Keratinocyte (primary cell): Measurements from ENCODE around the gene ENGASE. TPM values are rescaled to one million over a fixed set of nuclear protein-coding genes. Genes with fewer than 3 reads are reported as not detected.

Experiments
- DNase-seq: peaks from one replicate; pipeline ENCODE4 v3.0.0-alpha.2; 2011; ENCODE audit warnings: low read depth, missing footprints, low spot score
- FAIRE-seq: peaks from 2 replicates; lab custom pipeline; 2011; peaks lifted over from hg19 to GRCh38; lab: Jason Lieb, UNC
- H2AFZ ChIP-seq: 2 replicates; pipeline ENCODE4 v1.6.0; 2012; ENCODE audit warnings: low read length, control low read depth, inconsistent platforms; ENCODE audit not compliant: control insufficient read depth
- H3K27ac ChIP-seq: 2 replicates; pipeline ENCODE4 v1.5.1; 2011; ENCODE audit warnings: low read length; ENCODE audit not compliant: control insufficient read depth, insufficient read depth
- H3K27me3 ChIP-seq: 3 replicates; pipeline ENCODE4 v1.6.0; 2011; ENCODE audit warnings: low read length; ENCODE audit not compliant: control insufficient read depth, insufficient read depth; ENCODE audit errors: extremely low read depth
- H3K36me3 ChIP-seq, 2 experiments: 2 replicates in 1 of 2; 3 replicates in 1 of 2; pipeline ENCODE4 v1.5.1; 2011; ENCODE audit warnings: low read length in 2 of 2, mild to moderate bottlenecking in 1 of 2; ENCODE audit not compliant: control insufficient read depth in 2 of 2, insufficient read depth in 2 of 2; ENCODE audit errors: extremely low read depth in 1 of 2
- H3K4me1 ChIP-seq: 3 replicates; pipeline ENCODE4 v1.5.1; 2011; ENCODE audit warnings: low read length; ENCODE audit not compliant: control insufficient read depth, insufficient read depth; ENCODE audit errors: extremely low read depth
- H3K4me2 ChIP-seq: 3 replicates; pipeline ENCODE4 v1.6.0; 2011; ENCODE audit warnings: low read depth, low read length; ENCODE audit not compliant: control insufficient read depth, insufficient read depth; ENCODE audit errors: extremely low read depth
- H3K4me3 ChIP-seq, 3 experiments: fragments of 200-600 bp in 1 of 3; sonication (generic) in 1 of 3; 2 replicates in 2 of 3; 3 replicates in 1 of 3; pipeline ENCODE4 v1.5.1; 2011 to 2016; ENCODE audit warnings: low read length in 3 of 3, mild to moderate bottlenecking in 3 of 3, control low read depth in 2 of 3, inconsistent platforms in 1 of 3, low read depth in 1 of 3, mixed read lengths in 1 of 3, mixed run types in 1 of 3, moderate library complexity in 1 of 3; ENCODE audit not compliant: control insufficient read depth in 2 of 3, insufficient read depth in 2 of 3; ENCODE audit errors: extremely low read depth in 1 of 3
- H3K79me2 ChIP-seq: 2 replicates; pipeline ENCODE4 v1.6.0; 2012; ENCODE audit warnings: low read length; ENCODE audit not compliant: control insufficient read depth, insufficient read depth
- H3K9ac ChIP-seq: 3 replicates; pipeline ENCODE4 v1.6.0; 2011; ENCODE audit warnings: low read length; ENCODE audit not compliant: control insufficient read depth, insufficient read depth; ENCODE audit errors: extremely low read depth
- H3K9me1 ChIP-seq: 3 replicates; pipeline ENCODE4 v1.6.0; 2011; ENCODE audit warnings: low read length; ENCODE audit not compliant: control insufficient read depth, insufficient read depth; ENCODE audit errors: extremely low read depth
- H3K9me3 ChIP-seq: 2 replicates; pipeline ENCODE4 v1.5.1; 2012; ENCODE audit warnings: low read depth, low read length; ENCODE audit not compliant: control insufficient read depth
- H4K20me1 ChIP-seq: 3 replicates; pipeline ENCODE4 v1.6.0; 2011; ENCODE audit warnings: low read length; ENCODE audit not compliant: control insufficient read depth, insufficient read depth; ENCODE audit errors: extremely low read depth
- EZH2 ChIP-seq: IDR thresholded peaks from one replicate; pipeline ENCODE4 v1.6.1; 2012; ENCODE audit warnings: inconsistent platforms, mild to moderate bottlenecking, low read length, moderate library complexity
- dilution Hi-C: fragments of 300-500 bp; cut with MboI; formaldehyde crosslinking; loops from one replicate; pipeline ENCODE4 v1.7.0; 2020; ENCODE audit warnings: low sequenced_read_pairs; ENCODE audit not compliant: extremely low pct_ligation_motif_present
- polyA plus RNA-seq, 5 experiments: library from polyadenylated mRNA; depleted of rRNA in 3 of 5; stranded (reverse) in 3 of 5; stranded (forward) in 1 of 5; unstranded in 1 of 5; fragments of >200 nt; gene quantifications; 1 replicate in 1 of 5; 2 replicates in 3 of 5; 3 replicates in 1 of 5; pipeline versions ENCODE4 v1.2.1 to v1.2.3, GENCODE V29; 2011 to 2012; ENCODE audit warnings: missing spikeins in 2 of 5, low read depth in 1 of 5, low replicate concordance in 1 of 5
- TF ChIP-seq, protein P1 (sequence below), 3 experiments: IDR thresholded peaks in 1 of 3; conservative IDR thresholded peaks in 1 of 3; optimal IDR thresholded peaks in 1 of 3; 2 replicates in 2 of 3; 3 replicates in 1 of 3; pipeline versions ENCODE3 to v1.5.1; 2011; ENCODE audit warnings: low read length in 3 of 3, mild to moderate bottlenecking in 3 of 3, moderate library complexity in 2 of 3, control low read depth in 1 of 3, inconsistent platforms in 1 of 3; ENCODE audit not compliant: insufficient read depth in 2 of 3; ENCODE audit errors: extremely low read depth in 1 of 3

The ENGASE gene
- polyA plus RNA-seq, 1 donor (not counting 4 experiments of a cell fraction or from before 2014, with no cell fraction given) = 6.6 TPM

- Histone ChIP-seq H3K9ac (no peak overlapping the region), H4K20me1 (no peaks in the 10 kb centered on the region), H3K4me3 (no peak overlapping the region), H3K4me2 (no peak overlapping the region), H3K4me1 (no peaks in the 10 kb centered on the region), H3K79me2 (no peaks in the 10 kb centered on the region), H3K9me1 (no peaks in the 10 kb centered on the region), H3K9me3 (no peaks in the 10 kb centered on the region), H3K27me3 (peaks cover 80% of the 10 kb centered on the region), H3K36me3 (no peaks in the 10 kb centered on the region), H3K27ac (no peak overlapping the region), H2AFZ (no peak overlapping the region)
- dilution Hi-C loops = no loop called here
- FAIRE-seq (no peak), DNase-seq (no peak)
- TF ChIP-seq EZH2 = no peak
- TF ChIP-seq, protein P1, sequence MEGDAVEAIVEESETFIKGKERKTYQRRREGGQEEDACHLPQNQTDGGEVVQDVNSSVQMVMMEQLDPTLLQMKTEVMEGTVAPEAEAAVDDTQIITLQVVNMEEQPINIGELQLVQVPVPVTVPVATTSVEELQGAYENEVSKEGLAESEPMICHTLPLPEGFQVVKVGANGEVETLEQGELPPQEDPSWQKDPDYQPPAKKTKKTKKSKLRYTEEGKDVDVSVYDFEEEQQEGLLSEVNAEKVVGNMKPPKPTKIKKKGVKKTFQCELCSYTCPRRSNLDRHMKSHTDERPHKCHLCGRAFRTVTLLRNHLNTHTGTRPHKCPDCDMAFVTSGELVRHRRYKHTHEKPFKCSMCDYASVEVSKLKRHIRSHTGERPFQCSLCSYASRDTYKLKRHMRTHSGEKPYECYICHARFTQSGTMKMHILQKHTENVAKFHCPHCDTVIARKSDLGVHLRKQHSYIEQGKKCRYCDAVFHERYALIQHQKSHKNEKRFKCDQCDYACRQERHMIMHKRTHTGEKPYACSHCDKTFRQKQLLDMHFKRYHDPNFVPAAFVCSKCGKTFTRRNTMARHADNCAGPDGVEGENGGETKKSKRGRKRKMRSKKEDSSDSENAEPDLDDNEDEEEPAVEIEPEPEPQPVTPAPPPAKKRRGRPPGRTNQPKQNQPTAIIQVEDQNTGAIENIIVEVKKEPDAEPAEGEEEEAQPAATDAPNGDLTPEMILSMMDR (optimal IDR thresholded peaks at IDR 0.05 in 1 of 3, IDR thresholded peaks at IDR 0.05 in 1 of 3, conservative IDR thresholded peaks at IDR 0.05 in 1 of 3; ENCODE audit: extremely low read depth in 1 of 3, insufficient read depth in 2 of 3, low read length in 3 of 3) = no peak
Observed at GRCh38 chr17:79097226-79098055, 22.8 kb downstream of the ENGASE start.

DNA sequence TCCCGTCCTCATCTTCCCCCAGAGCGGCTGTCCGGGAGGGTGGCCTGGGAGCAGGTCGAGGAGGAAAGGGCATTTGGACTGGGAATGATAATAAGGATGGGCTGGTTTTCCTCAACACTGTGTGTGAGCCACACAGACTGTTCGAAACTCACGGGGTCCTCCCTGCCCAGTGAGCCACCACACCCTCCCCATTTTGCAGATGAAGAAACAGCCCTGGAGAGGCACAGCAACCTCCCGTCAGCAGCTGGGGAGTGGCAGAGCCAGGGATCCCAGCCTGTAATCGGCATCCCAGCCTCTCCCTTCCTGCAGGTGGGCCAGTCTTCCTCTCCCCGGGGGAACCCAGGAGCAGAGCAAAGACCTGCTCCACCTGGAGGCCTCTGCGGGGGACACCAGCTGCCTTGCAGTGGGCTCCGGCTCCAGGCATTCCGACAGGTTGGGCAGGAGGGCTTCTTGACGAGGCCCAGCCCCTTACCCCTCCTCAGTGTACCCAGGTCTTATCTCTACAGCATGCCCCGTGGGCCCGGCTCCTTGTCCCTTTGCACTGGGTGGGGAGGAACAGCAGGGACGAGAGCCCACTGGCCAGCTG is 23.8 kb downstream of the ENGASE start:
- H2AFZ ChIP-seq = no peak overlapping the region

More for the DNA sequence above, 23.8 kb downstream of the ENGASE start:
- no peaks in the 10 kb centered on the region for H3K4me1 ChIP-seq
- no peaks in the 10 kb centered on the region for H3K9me3 ChIP-seq
- no peak overlapping the region for H3K27ac ChIP-seq
- H3K9ac ChIP-seq = no peak overlapping the region
- H3K4me3 ChIP-seq = no peak overlapping the region
- H3K9me1 ChIP-seq = no peaks in the 10 kb centered on the region
- dilution Hi-C loops = no loop called here
- FAIRE-seq = no peak
- DNase-seq = no peak
- H3K36me3 ChIP-seq = no peaks in the 10 kb centered on the region
- no peaks in the 10 kb centered on the region for H3K79me2 ChIP-seq
- H4K20me1 ChIP-seq = no peaks in the 10 kb centered on the region
- peaks cover 74% of the 10 kb centered on the region for H3K27me3 ChIP-seq
- peak; percentile 53 for TF ChIP-seq EZH2
- TF ChIP-seq, protein P1 (optimal IDR thresholded peaks at IDR 0.05 in 1 of 3, IDR thresholded peaks at IDR 0.05 in 1 of 3, conservative IDR thresholded peaks at IDR 0.05 in 1 of 3; ENCODE audit: extremely low read depth in 1 of 3, insufficient read depth in 2 of 3, low read length in 3 of 3) = no peak
- H3K4me2 ChIP-seq = no peak overlapping the region
